Activated naive CD8-positive, alpha-beta T cell treated with anti-CD3 and anti-CD28 coated beads, Interleukin-2, amount 10 ng/mL, durations not matched to agents 7 days and 5 days (primary cell): ENCODE measurements around the gene GANAB. TPM values are rescaled to one million over a fixed set of nuclear protein-coding genes. Genes with fewer than 3 reads are reported as not detected.
A peak's percentile ranks its signal among the peaks of the same experiment; 100 is the strongest.

Source experiments
- ATAC-seq: fragments of 150-1000 bp; cut with Tn5 transposase; one replicate; pipeline ENCODE4 v1.10.0; 2021; ENCODE audit warnings: low read depth, moderate library complexity
- POLR2A ChIA-PET: fragments of 350-600 bp; sonication (Branson Sonifier 250); formaldehyde crosslinking; loops from one replicate; lab custom pipeline; 2021; ENCODE audit warnings: antibody characterized with exemption; lab: Charles Lee
- DNase-seq: peaks from one replicate; pipeline ENCODE4 v3.0.0; 2021
- H3K27ac Mint-ChIP-seq: one replicate; pipeline ENCODE4 v1.8.0; 2022; ENCODE audit warnings: mild to moderate bottlenecking, mixed read lengths
- H3K27me3 Mint-ChIP-seq: one replicate; pipeline ENCODE4 v1.8.0; 2022; ENCODE audit warnings: mild to moderate bottlenecking, moderate library complexity, mixed read lengths
- H3K36me3 Mint-ChIP-seq: one replicate; pipeline ENCODE4 v1.8.0; 2021; ENCODE audit warnings: mild to moderate bottlenecking, mixed read lengths
- H3K4me1 Mint-ChIP-seq: one replicate; pipeline ENCODE4 v1.8.0; 2021; ENCODE audit warnings: mixed read lengths
- H3K4me3 Mint-ChIP-seq: one replicate; pipeline ENCODE4 v1.8.0; 2022; ENCODE audit warnings: mild to moderate bottlenecking, moderate library complexity, mixed read lengths
- H3K9me3 Mint-ChIP-seq: one replicate; pipeline ENCODE4 v1.8.0; 2021; ENCODE audit warnings: mixed read lengths
- total RNA-seq, 2 experiments: library from RNA; stranded (reverse); gene quantifications; one replicate each; pipeline ENCODE4 v1.2.3, GENCODE V29; 2021

The GANAB gene
- total RNA-seq, 2 experiments from 2014 or later: 291 to 300 TPM

DNA sequence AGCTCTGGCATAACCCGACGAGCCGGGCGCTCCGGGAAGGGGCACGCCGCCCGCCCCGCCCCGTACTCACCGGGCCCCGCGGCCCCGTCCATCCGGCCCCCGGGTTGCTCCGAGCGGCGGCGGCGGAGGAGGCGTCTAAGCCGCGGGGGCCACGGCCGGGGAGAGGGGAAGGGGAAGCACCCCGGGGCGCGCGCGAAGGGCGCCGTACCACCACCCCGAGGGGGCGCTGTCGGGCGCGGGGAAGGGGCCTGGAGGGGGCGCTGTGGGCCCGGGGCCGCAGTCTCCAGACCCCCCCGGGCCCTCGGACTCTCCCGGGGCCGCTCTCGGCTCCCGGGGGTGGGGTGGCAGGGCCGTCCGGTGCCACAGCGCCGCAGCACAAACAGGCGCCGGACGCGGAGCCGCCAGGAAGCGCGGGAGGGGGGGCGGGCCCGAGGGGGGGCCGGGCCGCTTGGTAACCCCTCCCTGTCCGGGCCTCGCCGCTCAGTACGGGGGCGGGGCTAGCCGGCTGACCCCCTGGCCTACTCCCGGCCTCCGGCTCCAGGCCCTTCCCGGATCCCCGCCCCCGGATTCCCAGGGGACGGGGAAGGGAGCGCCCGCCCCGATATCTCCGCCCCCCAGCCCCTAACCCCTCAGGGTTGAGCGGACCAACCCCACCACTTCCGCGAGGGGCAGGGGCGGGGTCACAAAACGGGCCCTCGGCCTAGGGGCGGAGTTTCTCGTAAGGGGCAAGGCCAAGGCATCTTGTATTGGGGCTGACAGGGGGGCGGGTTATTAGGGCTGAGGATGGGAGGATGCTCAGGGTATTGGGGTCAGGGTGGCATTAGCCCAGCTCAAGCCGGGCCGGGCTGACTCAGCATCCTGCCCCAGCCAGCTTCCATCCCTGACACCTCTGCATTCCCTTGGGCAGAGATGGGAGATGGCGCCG lies 33.8 kb downstream of the GANAB start, which contains the start of the genes EML3 and ROM1:
EML3 (minus strand) TSS at position 410 of the 925 bp plus-strand sequence; CDS start at position 92, 318 bp downstream.
ROM1 (plus strand) TSS at position 892 of the 925 bp plus-strand sequence; CDS start at position 917, 25 bp downstream.
- no peaks in the 10 kb centered on the region for H3K27me3 Mint-ChIP-seq
- POLR2A ChIA-PET: interaction anchor here (0.6 to 5.0 kb wide), 22 partner anchors 9 to 229 kb away, joined by 3 to 50 read pairs (median 6); partner anchors contain the start of genes B3GAT3, C11orf98, CSKMT and GANAB
- DNase-seq (peak; percentile 96), ATAC-seq (peak; percentile 74)
- H3K4me1 Mint-ChIP-seq: peaks cover 39% of the 10 kb centered on the region
- H3K27ac Mint-ChIP-seq: peak within 1 kb of the TSS; percentile 93
- peak within 1 kb of the TSS; percentile 90 for H3K4me3 Mint-ChIP-seq
- no peaks in the 10 kb centered on the region for H3K9me3 Mint-ChIP-seq
- H3K36me3 Mint-ChIP-seq: peaks cover 13% of the 10 kb centered on the region

DNA sequence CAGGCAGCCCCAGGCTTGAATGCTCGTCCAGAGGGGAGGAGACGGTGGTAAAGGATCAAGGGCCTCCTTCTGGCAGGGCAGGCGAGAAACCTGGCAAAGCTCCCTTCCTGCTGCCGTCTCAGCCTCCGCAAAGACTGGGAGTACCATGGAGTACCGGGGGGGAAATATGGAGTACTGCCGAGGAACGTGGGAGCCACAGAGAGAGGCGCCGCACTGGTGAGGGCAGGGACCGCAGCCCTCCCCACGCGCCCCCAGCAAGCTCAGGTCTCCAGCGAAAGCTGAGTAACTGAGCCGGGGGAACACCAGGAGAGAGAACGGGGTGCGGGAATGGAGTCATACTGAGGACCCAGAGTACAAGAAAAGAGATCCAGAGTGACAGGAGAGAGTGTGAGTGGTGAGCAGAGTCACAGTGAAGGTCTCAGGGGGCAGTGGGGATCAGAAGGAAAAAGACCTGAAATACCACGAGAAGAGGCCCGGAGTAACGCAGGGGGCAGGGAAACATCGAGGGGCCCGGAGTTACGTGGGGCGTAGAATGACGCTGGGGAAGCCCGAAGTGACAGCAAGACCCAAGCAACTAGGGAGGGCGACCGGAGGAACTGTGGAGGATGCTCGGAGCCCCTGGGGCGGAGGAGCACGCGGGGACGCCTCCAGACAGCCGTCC lies 34.6 kb downstream of the GANAB start:
- Mint-ChIP-seq H3K36me3 (peaks cover 12% of the 10 kb centered on the region), H3K4me3 (peak overlapping the region; percentile 90), H3K27me3 (no peaks in the 10 kb centered on the region), H3K4me1 (peaks cover 39% of the 10 kb centered on the region), H3K9me3 (no peaks in the 10 kb centered on the region), H3K27ac (peak overlapping the region; percentile 93)
- DNase-seq (peak; percentile 61), ATAC-seq (peak; percentile 41)
- POLR2A ChIA-PET: interaction anchor here (0.6 to 5.0 kb wide), 21 partner anchors 8 to 229 kb away, joined by 3 to 50 read pairs (median 6); partner anchors contain the start of genes B3GAT3, C11orf98, CSKMT and GANAB

DNA sequence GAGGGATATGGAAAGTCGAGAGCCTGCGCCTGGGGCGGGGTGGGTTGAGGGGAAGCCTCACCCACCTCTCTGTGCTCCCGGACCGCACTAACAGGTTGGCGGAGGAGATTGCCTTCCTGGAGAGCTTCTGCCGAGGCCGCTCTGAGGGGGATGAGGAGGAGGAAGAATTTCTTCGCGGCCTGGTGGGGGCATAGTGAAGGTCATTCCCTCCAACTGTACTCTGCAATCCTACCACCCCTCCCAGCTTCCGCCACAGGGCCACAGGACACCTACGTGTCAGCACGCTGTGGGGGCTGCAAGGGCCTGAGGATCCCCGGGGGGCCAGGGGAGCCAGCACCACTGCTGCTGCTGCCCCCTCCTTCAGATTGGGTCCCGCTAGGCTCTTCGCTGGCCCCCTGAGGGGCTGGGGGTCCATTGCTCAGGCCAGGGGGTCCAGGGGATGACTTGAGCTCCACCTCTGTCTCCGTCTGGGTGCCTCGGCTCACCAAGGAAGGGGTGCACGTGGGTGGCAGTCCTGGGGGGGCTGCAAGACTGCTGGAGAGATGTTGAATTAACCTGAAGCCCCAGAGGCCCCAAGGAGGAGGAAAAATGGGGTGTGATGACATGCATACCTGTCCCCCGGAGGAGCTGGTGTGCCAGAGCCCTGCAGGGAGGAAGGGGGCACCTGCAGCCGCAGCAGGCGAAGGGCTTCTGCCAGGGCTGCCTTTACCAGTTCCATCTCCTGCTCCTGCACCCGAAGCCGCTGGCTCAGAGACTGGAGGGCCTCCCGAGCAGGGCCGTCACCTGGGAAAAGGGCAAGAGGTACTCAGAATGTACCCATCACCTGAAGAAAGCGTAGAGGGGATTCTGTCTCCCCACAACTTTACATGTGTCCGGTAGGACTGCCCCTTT lies 35.4 kb downstream of the GANAB start:
- Mint-ChIP-seq H3K36me3 (peaks cover 15% of the 10 kb centered on the region), H3K9me3 (no peaks in the 10 kb centered on the region)

DNA sequence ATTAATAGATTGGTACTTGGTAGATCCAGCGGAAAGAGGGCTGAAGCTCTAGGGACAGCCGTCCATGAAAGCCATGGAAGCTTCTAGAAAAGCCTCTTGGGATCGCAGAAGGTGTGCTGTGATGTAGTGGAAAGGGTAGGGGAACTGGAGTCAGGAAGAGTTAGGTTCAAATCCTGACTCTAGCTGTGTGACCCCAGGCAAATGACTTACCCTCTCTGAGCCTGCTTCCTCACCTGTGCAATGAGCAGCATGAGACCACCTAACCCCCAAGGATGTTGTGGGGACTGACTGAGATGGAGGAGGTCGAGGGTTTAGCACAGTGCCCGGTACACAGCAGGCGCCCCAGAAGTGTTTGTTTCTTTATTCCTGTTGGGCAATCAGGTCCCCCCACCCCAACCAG lies 36.0 kb downstream of the GANAB start:
- Mint-ChIP-seq H3K27ac (peak overlapping the region; percentile 93), H3K9me3 (no peaks in the 10 kb centered on the region), H3K36me3 (peaks cover 16% of the 10 kb centered on the region), H3K4me3 (peak overlapping the region; percentile 90), H3K4me1 (peaks cover 39% of the 10 kb centered on the region), H3K27me3 (no peaks in the 10 kb centered on the region)
- POLR2A ChIA-PET: interaction anchor here (1.0 to 5.0 kb wide), 8 partner anchors 9 to 271 kb away, joined by 3 to 50 read pairs (median 22); partner anchors contain the start of genes B3GAT3, C11orf98, CSKMT and INTS5
- DNase-seq: no peak
- ATAC-seq: no peak

More for the DNA sequence above, 35.4 kb downstream of the GANAB start:
- ATAC-seq: no peak
- Mint-ChIP-seq H3K27me3 (no peaks in the 10 kb centered on the region), H3K27ac (peak overlapping the region; percentile 93), H3K4me1 (peaks cover 39% of the 10 kb centered on the region), H3K4me3 (peak overlapping the region; percentile 90)
- DNase-seq: no peak
- POLR2A ChIA-PET: interaction anchor here (0.6 to 5.0 kb wide), 18 partner anchors 8 to 270 kb away, joined by 3 to 50 read pairs (median 7); partner anchors contain the start of genes B3GAT3, C11orf98, CSKMT and GANAB

DNA sequence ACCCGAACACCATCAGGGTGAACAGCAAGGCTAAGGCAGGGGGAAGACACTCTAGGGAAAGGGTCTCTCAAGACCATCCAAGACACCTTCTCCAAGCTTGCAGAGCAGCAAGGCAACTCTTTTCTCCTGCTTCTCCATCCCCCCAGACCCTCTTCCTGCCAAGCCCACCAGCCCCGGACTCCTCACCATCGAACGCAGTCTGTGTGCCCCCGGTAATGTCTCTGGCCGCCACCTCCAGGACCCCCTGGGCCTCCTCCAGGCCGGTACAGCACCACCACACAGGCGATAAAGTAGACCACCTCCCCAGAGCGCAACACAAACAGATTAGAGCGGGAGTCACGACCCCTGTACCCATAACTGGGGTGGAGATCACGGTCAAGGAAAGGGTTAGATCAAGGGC lies 37.6 kb downstream of the GANAB start:
- H3K4me3 Mint-ChIP-seq: peak overlapping the region; percentile 22

DNA sequence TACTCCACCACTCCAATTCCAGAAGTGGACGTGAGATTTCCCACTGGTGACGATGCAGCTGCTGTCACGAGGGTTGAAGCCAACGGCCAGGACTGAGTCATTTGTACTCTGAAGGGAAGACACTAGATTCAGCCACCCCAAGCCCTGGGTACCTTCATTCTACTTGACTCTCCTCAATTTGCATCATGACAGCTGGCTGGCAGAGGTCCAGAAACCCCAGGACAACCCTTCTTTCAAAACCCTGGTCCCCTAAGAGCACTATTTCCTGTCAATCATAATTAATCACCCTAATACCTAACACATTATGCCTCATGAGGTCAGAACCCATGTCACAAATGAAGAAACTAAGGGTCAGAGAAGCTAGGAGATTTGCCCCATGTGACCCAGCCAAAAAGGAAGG lies 38.7 kb downstream of the GANAB start:
- H3K4me3 Mint-ChIP-seq: no peak overlapping the region

More for the DNA sequence above, 37.6 kb downstream of the GANAB start:
- peaks cover 31% of the 10 kb centered on the region for H3K4me1 Mint-ChIP-seq
- no peak for DNase-seq
- ATAC-seq: no peak
- POLR2A ChIA-PET: interaction anchor here (0.7 to 2.0 kb wide), 5 partner anchors 9 to 41 kb away, joined by 3 to 12 read pairs (median 8); partner anchors contain the start of genes B3GAT3 and TUT1
- H3K27me3 Mint-ChIP-seq: no peaks in the 10 kb centered on the region
- H3K9me3 Mint-ChIP-seq: no peaks in the 10 kb centered on the region
- peak overlapping the region; percentile 30 for H3K27ac Mint-ChIP-seq
- H3K36me3 Mint-ChIP-seq: peaks cover 23% of the 10 kb centered on the region

DNA sequence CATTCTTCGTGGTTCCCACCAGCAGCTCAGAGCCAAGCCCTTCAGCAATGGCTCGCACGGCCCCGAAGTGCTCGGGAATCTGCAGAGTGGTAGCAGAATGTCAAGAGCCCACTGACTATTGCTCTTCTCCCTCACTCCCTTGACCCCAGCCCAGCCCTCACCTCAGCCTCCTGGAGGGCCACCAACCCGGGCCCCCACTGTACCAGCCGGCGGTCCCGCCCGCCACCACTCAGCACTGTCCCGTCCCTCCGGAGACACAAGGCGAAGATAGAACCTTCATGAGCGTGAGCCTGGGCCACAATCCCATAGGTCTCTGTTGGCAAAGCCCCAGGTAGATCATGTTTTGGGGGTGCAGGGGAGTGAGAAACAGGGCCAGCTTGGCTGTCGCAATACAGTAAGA lies 40.5 kb downstream of the GANAB start:
- ATAC-seq (no peak), DNase-seq (no peak)
- no peaks in the 10 kb centered on the region for H3K27me3 Mint-ChIP-seq
- no peak overlapping the region for H3K27ac Mint-ChIP-seq
- peaks cover 28% of the 10 kb centered on the region for H3K4me1 Mint-ChIP-seq
- POLR2A ChIA-PET: interaction anchor here (1.0 to 1.2 kb wide), 2 partner anchors 14 to 41 kb away, joined by 3 read pairs; partner anchors contain the start of gene GANAB
- H3K36me3 Mint-ChIP-seq: peaks cover 32% of the 10 kb centered on the region
- no peaks in the 10 kb centered on the region for H3K9me3 Mint-ChIP-seq
- no peak overlapping the region for H3K4me3 Mint-ChIP-seq

More for the DNA sequence above, 38.7 kb downstream of the GANAB start:
- Mint-ChIP-seq H3K4me1 (peaks cover 28% of the 10 kb centered on the region), H3K36me3 (peaks cover 28% of the 10 kb centered on the region), H3K27ac (no peak overlapping the region), H3K27me3 (no peaks in the 10 kb centered on the region), H3K9me3 (no peaks in the 10 kb centered on the region)
- ATAC-seq (no peak), DNase-seq (no peak)
- POLR2A ChIA-PET: interaction anchor here (0.7 to 2.0 kb wide), 3 partner anchors 9 to 212 kb away, joined by 3 to 12 read pairs (median 10); partner anchors contain the start of gene TUT1

DNA sequence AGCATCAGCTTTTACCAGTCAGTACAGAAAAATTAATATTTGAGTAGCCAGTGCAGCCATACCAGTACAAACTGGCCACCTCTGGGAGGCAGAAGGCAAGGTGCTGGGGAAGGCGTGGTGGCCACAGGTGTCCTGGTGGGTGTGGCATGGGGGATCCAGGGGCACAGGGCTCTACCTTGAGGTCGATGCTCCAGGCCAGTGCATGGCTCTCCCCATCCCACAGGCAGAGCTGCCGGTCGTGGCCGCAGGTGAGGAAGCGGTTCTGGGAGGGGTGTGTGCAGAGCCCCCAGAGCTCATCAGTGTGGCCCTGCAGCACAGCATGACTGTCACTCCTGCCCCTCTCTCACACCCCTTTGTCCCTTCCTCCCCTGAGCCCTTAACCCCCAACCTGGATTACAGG lies 40.9 kb downstream of the GANAB start:
- H3K27me3 Mint-ChIP-seq: no peaks in the 10 kb centered on the region
- H3K27ac Mint-ChIP-seq: no peak overlapping the region
- H3K4me1 Mint-ChIP-seq: peaks cover 27% of the 10 kb centered on the region
- DNase-seq (no peak), ATAC-seq (no peak)
- H3K4me3 Mint-ChIP-seq: no peak overlapping the region
- POLR2A ChIA-PET: interaction anchor here (1.0 to 1.2 kb wide), 2 partner anchors 13 to 41 kb away, joined by 3 read pairs; partner anchors contain the start of gene GANAB
- H3K9me3 Mint-ChIP-seq: no peaks in the 10 kb centered on the region
- H3K36me3 Mint-ChIP-seq: peaks cover 34% of the 10 kb centered on the region

DNA sequence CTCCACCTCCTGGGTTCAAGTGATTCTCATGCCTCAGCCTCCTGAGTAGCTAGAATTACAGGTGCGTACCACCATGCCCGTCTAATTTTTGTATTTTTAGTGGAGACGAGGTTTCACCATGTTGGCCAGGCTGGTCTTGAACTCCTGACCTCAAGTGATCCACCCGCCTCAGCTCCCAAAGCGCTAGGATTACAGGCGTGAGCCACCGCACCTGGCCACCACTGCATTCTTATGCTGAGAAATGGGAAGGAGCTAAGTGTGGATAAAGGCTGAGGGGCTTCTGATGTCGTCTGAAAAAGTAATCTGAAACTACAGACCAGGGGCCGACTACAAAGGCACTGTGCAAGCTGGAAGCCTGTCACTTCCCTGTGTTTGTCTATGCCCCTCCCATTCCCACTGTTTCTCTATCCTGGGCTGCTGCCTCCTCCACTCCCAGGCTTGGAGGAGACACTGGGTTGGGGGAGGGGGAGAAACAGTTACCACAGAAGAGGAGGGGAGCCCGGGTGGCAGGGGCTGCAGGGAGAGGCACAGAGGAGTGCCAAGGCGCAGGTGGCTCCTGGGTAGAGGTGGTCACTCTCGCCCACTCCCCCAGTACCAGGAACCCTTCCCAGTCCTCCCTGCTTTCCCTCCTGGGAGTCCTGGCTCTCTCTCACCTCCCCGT lies 41.8 kb downstream of the GANAB start:
- Mint-ChIP-seq H3K4me1 (peaks cover 27% of the 10 kb centered on the region), H3K27me3 (no peaks in the 10 kb centered on the region), H3K27ac (no peak overlapping the region), H3K4me3 (no peak overlapping the region), H3K9me3 (no peaks in the 10 kb centered on the region), H3K36me3 (peaks cover 40% of the 10 kb centered on the region)
- ATAC-seq: no peak
- POLR2A ChIA-PET: interaction anchor here (1.2 to 1.7 kb wide), 3 partner anchors 17 to 68 kb away, joined by 3 to 5 read pairs (median 3); partner anchors contain the start of genes B3GAT3, INTS5, LBHD1 and UQCC3
- DNase-seq: no peak

DNA sequence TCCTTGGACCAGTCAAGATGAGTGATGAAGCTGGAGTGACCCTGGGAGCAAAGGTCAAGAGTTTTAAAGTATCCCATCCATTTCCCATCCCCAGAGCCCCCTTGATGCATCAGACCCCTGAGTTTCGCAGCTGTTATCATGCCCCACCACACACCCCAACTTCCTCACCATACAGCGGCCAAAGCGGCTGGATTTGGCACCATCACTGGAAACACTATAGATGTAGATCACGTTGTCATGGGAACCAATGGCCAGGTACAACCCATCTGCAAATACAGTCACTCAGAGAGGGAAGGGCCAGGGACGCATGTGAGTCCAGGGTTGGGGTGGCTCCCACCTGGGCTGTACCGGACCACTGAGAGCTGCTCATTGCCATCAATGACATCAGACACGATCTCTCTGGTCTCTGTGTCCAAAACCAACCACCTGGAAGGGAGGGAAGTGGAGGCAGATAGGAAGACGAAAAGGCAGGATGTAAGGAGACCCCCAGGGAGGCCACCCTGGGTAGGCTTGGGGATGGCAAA lies 42.6 kb downstream of the GANAB start:
- POLR2A ChIA-PET: interaction anchor here (1.2 to 3.8 kb wide), 5 partner anchors 8 to 68 kb away, joined by 3 to 83 read pairs (median 5); partner anchors contain the start of genes B3GAT3, EML3, INTS5 and LBHD1
- Mint-ChIP-seq H3K36me3 (peaks cover 43% of the 10 kb centered on the region), H3K4me1 (peaks cover 27% of the 10 kb centered on the region), H3K9me3 (no peaks in the 10 kb centered on the region), H3K27ac (no peak overlapping the region), H3K27me3 (no peaks in the 10 kb centered on the region), H3K4me3 (no peak overlapping the region)
- no peak for ATAC-seq
- DNase-seq: no peak

DNA sequence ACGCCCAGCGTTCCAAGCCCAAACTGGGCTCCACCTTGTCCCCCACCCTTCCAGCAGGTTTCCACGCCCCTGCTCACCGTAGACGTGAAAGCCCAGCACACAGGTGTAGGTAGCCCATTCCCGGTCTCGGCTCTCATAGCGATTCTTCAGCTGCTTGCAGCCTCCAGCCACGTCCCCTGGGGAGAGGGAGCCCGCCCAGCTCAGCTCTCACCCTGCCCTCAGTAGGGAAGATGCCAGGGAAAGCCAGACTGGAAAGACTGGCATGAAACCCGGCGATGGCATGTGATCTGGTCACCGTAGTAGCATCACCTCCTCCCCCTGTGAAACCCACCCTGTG lies 43.4 kb downstream of the GANAB start:
- Mint-ChIP-seq H3K4me3 (peak overlapping the region; percentile 11), H3K9me3 (no peaks in the 10 kb centered on the region), H3K36me3 (peaks cover 46% of the 10 kb centered on the region), H3K4me1 (peaks cover 26% of the 10 kb centered on the region), H3K27ac (peak overlapping the region; percentile 17), H3K27me3 (no peaks in the 10 kb centered on the region)
- POLR2A ChIA-PET: interaction anchor here (1.2 to 3.8 kb wide), 4 partner anchors 9 to 50 kb away, joined by 3 to 83 read pairs (median 4); partner anchors contain the start of genes B3GAT3, EML3, INTS5 and TUT1
- DNase-seq (no peak), ATAC-seq (no peak)
